GM21528 (cell line): Measurements from ENCODE around the gene TERT.
"Not testable (repeated sequence)": the region's sequence is repeated elsewhere in the genome, so short reads cannot be mapped to it uniquely, and the experiment has no call there.

Source experiments
- ATAC-seq: cut with Tn5 transposase; IDR thresholded peaks from one replicate; pipeline ENCODE4 v1.9.1; 2021; ENCODE audit warnings: mild to moderate bottlenecking, moderate library complexity; ENCODE audit not compliant: unreplicated experiment, low FRiP score

Gene TERT

DNA sequence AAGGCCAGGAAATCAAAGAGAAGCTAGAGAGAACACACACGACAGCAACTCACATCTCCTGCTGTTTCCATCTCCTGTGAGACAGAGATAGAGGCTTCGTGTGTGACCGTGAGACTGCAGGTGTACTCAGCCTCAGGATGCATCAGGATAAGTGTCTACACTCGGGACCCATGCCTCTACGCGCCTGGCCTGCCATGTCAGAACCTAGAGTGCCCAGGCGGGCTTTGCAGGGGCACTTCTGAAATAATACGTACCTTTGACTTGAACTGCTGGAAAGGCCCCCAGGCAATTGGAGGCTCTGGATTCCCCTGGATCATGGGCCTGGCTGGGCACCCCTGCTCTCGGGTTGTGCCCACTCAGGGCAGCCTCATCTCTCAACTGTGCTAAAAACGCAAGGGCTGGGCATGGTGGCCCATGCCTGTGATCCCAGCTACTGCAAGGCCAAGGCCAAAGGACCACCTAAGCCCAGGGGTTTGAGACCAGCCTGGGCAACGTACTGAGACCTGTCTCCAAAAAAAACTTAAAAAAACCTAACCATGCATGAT lies 37.1 kb upstream of the TERT start:
- no peak for ATAC-seq

DNA sequence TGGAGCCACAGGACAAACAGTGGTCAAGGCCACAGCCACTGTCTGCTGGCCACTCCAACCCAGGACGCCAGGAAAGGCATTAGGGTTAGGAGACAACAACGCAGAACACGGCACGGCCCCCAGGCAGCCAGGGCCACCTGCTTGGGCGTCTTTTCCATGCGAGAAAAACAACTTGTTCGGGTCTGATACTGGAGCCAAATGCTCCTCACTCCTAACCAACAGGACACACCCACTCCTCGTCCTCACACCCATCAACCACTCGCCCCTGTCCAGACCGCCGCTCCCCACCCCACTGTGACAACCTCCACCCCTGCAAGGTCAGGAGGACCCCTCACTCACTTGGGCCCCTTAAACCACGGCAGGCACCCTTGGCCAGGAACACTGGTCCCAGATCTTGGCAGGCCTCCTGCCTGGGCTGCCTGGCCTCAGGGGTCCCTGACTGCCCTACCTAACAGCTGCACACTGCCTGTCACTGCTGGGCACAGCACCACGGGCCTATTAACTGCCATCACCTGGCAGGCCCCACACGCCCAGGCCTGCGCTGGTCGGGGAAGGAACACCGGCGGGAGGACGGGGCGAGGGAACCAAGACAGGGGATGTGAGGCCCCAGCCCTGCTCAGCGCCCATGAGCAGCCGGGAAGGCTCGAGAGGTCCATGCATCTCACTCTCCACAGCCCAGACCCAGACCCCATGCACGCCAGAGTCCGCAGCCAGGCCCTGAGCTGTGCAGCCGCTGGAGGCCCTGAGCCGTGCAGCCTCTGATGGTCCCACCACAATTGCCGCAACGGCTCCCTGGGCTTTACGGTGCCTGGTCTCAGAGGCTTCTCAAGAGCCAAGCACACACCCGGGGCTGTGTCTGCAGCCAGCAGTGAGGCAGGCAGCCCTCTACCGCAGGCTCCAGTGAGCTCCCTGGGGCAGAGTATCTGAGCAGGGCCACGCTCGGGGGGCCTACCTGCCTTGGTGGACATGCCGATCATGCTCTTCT lies 36.3 kb upstream of the TERT start:
- no peak for ATAC-seq

DNA sequence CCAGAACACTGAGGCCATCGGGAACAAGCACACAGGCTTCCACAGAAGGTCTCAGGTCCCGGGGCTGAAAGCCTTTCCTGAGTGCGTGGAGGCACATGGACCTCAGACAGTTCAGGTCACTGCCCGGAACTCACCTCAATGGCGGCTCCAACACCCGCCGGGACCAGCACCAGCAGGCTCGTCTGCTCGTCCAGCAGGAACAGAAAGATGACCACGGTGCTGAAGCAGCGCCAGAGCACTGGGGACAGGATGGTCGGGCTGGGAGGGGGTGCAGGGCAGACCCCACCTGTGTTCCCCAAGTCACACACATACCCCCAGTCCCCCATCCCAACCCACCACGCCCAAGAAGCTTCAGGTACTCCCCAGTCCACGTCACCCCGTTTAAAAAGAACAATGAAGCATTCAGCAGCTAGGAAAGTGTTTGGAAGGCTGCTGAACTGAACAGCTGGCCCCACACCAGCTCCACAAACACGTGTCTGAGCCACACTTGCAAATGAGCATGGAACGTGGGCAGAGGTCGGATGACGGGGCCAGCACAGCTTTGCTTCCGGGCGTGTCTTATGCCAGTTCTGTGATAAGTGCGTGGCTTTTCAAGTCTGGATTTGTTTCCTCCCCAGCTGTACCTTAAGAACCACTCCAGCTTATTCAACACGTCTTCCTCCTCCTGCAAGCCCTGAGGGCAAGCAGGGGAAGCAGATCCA lies 35.4 kb upstream of the TERT start:
- ATAC-seq, result no peak

DNA sequence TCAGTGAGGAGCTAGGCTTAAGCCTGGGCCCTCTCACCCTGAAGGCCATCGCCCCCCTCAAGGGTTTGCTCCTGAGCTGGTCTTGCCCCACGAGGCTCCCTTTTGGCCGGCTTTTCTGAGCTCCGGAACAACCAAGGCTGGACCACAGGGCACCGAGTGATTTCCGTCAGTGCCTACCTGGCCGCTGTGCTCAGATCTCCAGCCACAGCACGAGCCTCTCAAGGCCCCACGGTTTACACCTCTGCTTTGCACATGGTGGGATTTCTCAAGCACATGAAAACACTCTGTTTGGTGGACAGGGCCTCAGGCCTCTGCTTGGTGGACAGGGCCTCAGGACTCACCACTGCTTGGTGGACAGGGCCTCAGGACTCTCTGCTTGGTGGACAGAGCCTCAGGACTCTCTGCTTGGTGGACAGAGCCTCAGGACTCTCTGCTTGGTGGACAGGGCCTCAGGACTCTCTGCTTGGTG lies 34.3 kb upstream of the TERT start:
- no peak for ATAC-seq

DNA sequence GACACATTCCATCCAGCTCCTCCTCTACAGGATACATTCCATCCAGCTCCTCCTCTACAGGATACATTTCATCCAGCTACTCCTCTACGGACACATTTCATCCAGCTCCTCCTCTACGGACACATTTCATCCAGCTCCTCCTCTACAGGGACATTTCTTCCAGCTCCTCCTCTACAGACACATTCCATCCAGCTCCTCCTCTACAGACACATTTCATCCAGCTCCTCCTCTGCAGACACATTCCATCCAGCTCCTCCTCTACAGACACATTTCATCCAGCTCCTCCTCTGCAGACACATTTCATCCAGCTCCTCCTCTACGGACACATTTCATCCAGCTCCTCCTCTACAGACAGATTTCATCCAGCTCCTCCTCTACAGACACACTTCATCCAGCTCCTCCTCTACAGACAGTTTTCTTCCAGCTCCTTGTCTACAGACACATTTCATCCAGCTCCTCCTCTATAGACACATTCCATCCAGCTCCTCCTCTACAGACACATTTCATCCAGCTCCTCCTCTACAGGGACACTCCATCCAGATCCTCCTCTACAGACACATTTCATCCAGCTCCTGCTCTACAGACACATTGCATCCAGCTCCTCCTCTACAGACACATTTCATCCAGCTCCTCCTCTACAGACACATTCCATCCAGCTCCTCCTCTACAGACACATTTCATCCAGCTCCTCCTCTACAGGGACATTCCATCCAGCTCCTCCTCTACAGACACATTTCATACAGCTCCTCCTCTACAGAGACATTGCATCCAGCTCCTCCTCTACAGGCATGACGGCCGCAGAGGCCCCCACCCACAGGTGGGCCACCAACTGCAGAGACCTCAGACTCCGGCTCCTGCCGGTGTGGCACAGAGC lies 33.6 kb upstream of the TERT start:
- not testable (repeated sequence) for ATAC-seq

DNA sequence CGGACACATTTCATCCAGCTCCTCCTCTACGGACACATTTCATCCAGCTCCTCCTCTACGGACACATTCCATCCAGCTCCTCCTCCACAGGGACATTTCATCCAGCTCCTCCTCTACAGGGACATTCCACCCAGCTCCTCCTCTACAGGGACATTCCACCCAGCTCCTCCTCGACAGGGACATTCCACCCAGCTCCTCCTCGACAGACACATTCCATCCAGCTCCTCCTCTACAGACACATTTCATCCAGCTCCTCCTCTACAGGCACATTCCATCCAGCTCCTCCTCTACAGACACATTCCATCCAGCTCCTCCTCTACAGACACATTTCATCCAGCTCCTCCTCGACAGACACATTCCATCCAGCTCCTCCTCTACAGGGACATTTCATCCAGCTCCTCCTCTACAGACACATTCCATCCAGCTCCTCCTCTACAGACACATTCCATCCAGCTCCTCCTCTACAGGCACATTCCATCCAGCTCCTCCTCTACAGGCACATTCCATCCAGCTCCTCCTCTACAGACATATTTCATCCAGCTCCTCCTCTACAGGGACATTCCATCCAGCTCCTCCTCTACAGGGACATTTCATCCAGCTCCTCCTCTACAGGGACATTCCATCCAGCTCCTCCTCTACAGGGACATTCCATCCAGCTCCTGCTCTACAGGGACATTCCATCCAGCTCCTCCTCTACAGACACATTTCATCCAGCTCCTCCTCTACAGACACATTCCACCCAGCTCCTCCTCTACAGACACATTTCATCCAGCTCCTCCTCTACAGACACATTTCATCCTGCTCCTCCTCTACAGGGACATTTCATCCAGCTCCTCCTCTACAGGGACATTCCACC lies 32.3 kb upstream of the TERT start:
- ATAC-seq, result not testable (repeated sequence)

DNA sequence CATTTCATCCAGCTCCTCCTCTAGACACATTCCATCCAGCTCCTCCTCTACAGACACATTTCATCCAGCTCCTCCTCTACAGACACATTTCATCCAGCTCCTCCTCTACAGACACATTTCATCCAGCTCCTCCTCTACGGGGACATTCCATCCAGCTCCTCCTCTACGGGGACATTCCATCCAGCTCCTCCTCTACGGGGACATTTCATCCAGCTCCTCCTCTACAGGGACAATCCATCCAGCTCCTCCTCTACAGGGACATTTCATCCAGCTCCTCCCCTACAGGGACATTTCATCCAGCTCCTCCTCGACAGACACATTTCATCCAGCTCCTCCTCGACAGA lies 31.6 kb upstream of the TERT start:
- ATAC-seq, result not testable (repeated sequence)

DNA sequence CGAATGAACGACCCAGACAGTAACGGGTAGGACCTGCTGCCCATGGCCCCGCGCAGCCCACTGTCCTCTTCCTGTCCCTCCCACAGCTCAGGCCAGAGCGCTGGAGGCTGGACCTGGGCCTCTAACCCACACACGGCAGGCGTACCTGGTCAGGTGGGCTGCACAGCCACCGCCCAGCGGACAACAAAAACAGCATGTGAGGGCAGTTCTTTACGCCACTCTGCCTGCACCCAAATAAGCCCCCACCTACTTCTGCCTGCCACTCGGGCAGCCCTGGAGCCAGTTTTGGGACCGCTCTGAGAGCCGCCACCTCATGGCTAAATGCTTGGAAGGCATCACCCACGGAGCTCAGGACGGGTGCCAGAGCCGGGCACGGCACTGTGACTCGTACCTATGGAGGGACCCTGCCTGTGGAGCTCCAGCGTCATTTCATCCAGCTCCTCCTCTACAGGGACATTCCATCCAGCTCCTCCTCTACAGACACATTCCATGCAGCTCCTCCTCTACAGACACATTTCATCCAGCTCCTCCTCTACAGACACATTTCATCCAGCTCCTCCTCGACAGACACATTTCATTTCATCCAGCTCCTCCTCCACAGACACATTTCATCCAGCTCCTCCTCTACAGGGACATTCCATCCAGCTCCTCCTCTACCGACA lies 31.1 kb upstream of the TERT start:
- ATAC-seq, result no peak

DNA sequence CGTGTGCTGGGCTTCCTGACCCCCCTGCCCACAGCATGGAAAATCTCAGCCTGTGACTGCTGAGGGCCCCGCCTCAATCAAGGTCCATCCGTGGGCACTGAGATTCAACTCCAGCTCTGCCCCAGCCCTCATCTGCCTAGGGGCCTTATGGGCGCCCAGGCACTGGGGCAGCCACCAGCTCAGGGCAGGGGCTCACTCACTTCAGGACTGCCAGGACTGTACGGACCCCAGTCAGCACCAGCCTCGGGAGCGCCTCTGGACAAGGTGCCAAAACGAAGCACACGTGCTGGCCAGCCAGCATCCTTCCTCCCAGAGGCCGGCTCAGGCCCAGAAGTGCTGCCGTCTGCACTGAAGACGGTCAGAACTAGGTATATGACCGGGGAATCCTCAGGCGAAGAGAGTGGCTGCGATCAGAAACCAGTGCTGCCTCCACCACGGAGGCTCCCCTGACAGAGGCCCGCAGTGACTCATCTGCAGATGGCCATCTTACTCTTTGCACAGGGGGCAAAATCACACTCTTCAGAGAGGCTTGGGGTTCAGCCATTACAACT lies 30.4 kb upstream of the TERT start:
- no peak for ATAC-seq

DNA sequence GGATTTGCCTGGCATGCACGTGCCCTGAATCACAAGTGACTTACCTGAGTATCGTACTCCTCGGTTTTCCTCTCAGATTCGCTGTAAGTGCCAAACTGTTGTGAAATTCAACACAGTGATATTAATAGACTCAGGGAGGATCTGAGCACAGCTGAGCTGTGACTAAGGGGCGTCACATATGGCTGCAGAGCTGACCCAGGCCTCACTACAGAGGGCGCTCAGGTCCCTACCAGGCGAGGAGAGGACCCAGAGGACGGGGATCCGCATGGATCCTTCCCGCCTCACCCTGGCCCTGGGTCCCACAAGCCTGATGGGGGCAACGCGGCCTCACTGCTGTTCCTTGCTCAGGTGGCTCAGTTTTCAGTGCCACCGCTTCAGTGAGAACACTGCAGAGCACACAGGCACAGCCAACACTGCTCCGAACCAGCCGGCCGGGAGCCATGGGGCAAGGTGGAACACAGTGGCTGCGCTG lies 29.9 kb upstream of the TERT start:
- no peak for ATAC-seq

DNA sequence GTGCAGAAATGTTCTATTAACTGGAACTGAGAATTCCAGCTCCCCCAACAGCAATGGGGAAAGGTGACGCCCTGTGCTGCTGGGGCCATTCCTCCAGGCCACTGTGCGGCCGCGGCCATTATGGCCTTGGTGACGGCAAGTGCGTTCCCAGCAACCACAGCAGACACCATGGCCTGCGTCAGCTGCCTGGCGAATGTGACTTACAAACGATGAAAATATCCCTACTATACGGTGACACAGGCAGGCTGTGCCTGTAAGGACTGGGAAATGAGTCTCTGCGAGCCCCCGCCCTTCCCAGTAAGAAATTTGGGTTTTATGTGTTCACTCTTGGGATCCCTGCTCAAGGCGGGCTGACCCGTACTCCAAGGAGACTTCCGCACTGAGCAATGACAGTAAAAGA lies 29.4 kb upstream of the TERT start:
- ATAC-seq, result no peak

DNA sequence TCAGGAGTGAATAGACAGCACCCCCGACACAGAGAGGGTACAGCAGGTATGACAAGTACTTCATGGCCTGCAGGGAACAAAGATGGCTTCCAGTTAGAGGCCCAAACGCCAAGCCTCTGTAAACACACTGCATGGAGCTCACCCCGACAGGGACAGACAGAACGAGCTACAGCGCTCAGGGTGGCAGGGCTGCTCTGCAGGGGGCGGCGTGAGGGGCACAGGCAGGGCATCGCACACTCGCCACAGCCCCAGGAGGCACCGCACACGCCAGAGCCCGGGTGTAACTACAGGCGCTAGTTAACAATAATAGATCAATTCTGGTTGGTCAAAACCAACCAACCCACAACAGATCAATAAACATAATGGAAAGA lies 28.9 kb upstream of the TERT start:
- ATAC-seq, result no peak

DNA sequence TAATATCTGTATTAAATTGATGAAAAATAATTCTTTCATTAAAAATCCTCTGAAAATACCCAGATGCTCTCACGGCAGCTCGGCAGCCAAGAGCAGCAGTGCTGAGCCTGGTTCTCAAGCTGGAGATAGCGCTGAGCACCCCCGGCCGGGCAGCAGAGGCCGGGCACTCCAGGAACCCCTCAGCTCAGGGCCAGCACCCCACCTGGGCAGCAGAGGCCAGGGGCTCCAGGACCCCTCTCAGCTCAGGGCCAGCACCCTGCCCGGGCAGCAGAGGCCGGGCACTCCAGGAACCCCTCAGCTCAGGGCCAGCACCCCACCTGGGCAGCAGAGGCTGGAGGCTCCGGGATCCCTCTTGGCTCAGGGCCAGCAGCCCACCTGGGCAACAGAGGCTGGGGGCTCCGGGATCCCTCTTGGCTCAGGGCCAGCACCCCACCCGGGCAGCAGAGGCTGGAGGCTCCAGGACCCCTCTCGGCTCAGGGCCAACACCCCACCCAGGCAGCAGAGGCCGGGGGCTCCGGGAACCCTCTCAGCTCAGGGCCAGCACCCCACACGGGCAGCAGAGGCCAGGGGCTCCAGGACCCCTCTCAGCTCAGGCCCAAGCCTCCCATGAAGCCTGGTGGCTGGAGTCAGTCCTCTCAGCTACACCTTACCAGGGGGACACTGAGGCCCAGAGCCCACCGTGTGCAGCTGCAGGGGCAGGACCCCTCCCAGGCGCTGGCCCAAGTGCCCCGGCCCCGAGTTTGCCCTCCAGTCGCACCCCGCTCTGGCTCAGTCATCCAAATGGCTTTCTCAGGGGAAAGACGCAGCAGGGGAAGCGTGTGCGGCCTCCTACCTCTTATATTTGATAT lies 28.3 kb upstream of the TERT start:
- ATAC-seq, result no peak

DNA sequence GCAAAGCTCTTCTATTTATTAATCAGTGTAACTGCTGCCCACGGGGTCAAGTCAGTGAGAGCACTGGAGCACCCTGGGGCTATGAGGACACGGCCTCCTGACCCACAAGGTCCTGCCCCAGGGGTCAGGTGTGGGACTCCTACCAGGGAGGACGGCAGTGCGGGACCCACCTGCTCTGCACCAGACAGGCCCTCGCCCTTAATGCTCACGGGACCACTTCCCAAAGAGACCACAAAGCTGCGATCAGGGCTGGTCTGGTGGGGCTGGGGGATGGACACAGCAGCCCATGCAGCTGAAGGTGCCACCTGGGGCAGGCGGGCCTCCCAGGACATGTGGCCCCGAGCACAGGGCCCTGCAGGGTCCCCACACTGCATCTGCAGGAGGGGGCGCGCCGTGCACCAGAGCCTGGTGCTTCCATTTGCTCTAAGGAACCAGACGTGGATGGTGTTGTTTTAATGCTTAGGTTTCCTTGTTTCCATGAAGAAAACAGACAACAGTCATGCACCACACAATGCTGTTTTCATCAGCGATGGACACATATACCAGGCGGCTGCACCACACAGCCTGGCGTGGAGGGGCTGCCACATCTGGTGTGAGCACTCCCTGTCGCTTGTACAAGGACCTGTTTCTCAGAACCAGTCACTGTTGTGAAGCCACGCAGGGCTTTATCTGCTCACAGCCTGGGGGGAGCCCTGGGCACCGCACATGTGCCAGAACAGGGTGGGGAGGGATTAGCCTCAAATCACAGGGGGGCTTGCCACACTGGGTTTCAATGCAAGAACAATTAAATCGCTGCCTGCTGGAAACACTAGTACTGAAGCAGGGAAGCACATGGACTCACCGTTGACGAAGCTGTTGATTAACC lies 27.4 kb upstream of the TERT start:
- ATAC-seq, result no peak

DNA sequence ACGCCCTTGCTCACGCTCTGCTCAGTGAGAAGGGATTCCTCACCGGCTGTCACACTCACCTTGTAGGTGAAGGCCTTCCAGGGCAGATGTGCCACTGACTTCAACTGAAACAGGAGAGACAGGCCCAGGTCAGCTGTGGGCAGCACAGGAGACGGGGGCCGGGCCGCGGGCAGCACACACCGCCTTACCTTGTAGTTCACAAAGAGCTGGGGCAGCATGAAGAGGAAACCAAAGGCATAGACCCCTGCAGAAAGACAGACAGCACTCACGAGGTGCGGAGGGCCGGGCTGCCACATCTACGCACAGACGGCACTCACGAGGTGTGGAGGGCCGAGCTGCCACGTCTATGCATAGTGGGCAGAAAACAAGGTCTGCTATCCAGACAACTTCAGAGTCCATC lies 26.7 kb upstream of the TERT start:
- no peak for ATAC-seq

DNA sequence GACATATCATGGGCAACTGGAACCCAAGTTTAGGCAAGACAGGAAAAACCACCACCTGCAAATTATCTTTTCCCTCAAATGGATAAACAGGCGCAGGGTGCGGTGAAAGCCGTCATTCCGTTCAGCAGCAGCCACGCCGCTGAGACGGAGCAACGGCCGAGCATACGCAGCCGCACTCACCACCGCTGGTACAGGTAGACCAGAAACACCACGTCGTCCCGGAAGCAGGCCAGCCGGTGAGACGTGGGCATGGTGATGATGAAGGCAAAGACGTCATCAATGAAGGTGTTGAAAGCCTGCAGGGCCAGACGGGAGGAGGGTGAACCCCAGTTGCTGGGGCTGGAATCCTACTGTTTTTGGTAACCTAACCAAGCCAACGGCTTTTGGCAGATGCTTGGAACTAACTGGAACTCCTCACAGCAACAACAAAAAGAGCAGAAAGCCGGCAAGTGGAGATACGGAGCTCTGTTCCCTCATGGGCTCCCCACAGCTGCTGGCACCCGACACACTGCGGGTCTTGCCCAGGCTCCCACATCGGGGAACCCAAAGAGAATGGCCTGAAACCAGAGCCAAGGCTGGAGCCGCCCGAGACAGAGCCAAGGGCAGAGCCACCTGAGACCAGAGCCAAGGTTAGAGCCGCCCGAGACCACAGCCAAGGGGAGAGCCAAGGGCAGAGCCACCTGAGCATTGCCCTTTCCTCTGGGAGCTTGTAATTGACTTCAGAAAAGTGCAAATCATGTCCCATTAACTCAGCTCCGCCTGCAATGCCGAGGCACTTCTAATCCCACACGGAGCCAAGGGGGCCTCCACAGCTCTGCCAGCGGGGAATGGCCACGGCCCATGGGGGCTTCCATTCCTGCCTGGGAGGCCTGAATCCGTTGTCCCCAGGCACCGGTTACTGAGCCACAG lies 25.8 kb upstream of the TERT start:
- ATAC-seq, result no peak
